HG03575 (cell line): Measurements from ENCODE around the gene MPND.
"Not testable (repeated sequence)": the region's sequence is repeated elsewhere in the genome, so short reads cannot be mapped to it uniquely, and the experiment has no call there.

ENCODE experiments used
- ATAC-seq: cut with Tn5 transposase; IDR thresholded peaks from one replicate; pipeline ENCODE4 v1.9.1; 2021; ENCODE audit not compliant: unreplicated experiment, insufficient number of reproducible peaks, low FRiP score; ENCODE audit errors: extremely low read depth

The MPND gene

GRCh38 chr19:4316956-4317355 is 26.4 kb upstream of the MPND start:
- no peak for ATAC-seq

GRCh38 chr19:4318460-4318859 is 24.9 kb upstream of the MPND start:
- ATAC-seq, result no peak

- no peak for ATAC-seq
Observed at GRCh38 chr19:4319067-4319718, 24.2 kb upstream of the MPND start.

GRCh38 chr19:4320419-4320818 is 22.9 kb upstream of the MPND start:
- ATAC-seq, result no peak

GRCh38 chr19:4322942-4323665 is 20.3 kb upstream of the MPND start:
- no peak for ATAC-seq

GRCh38 chr19:4323692-4324091 is 19.7 kb upstream of the MPND start:
- ATAC-seq, result no peak

GRCh38 chr19:4324228-4324627 is 19.1 kb upstream of the MPND start:
- no peak for ATAC-seq

- no peak for ATAC-seq
Observed at GRCh38 chr19:4326215-4326836, 17.0 kb upstream of the MPND start.

- no peak for ATAC-seq
Observed at GRCh38 chr19:4326837-4327251, 16.5 kb upstream of the MPND start.

GRCh38 chr19:4327252-4327876 is 16.0 kb upstream of the MPND start:
- no peak for ATAC-seq

GRCh38 chr19:4327877-4328242 is 15.5 kb upstream of the MPND start:
- ATAC-seq, result no peak

GRCh38 chr19:4328243-4328990 is 14.9 kb upstream of the MPND start:
- ATAC-seq, result no peak

- not testable (repeated sequence) for ATAC-seq
Observed at GRCh38 chr19:4328991-4329681, 14.2 kb upstream of the MPND start.

- no peak for ATAC-seq
Observed at GRCh38 chr19:4329858-4330257, 13.5 kb upstream of the MPND start.

GRCh38 chr19:4334929-4335570 is 8.3 kb upstream of the MPND start:
- ATAC-seq, result no peak

- no peak for ATAC-seq
Observed at GRCh38 chr19:4337906-4338440, 5.4 kb upstream of the MPND start.

GRCh38 chr19:4338441-4339355 is 4.7 kb upstream of the MPND start, which contains the start of gene STAP2:
TSS of gene STAP2 (minus strand) at chr19:4338827. CDS start at chr19:4338753, 74 bp downstream.
- no peak for ATAC-seq
